NK-92 (cell line): ENCODE data around the gene PLCL1.

Source experiments
- DNase-seq: peaks from one replicate; lab custom pipeline; 2025; ENCODE audit not compliant: unreplicated experiment; lab: John Stamatoyannopoulos, UW

The PLCL1 gene

DNA sequence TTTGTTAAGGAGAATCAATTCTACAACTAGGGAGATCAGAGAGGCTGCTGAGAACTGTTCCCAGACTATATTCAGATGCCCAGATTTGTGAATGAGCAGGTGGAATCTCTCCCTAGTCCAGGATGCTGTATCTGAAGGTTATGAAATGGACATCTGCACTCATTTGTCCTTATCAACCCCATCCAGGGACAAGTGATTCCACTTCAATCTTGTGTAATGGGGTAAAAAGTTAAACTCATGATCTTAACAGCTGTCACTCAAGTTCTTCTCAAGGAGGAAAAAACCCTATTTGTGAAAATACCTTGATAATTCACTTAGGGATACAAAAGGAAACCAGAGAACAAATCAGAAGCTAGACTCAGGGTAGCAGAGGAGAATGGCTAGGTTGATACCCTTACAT lies 144.8 kb downstream of the PLCL1 start:
- DNase-seq: no peak

DNA sequence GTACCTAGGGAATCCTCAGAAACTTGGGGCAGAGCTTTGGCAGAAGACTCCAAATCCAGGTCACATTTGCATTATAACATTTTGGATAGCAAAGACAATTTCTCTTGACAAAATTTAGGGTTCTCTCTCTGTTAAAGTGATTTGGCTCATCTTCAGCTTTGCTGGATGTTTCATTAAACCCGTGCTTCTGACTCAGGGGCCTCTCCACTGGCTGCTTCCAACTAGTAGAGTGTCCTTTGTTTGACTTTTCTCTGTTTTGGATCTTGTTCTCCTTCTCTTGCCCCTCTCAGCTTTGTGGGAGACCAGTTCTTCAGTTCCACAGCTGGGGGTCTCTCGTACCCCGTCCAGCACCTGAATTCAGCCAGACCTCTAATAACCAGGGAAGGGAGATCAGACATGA lies 145.6 kb downstream of the PLCL1 start:
- no peak for DNase-seq

DNA sequence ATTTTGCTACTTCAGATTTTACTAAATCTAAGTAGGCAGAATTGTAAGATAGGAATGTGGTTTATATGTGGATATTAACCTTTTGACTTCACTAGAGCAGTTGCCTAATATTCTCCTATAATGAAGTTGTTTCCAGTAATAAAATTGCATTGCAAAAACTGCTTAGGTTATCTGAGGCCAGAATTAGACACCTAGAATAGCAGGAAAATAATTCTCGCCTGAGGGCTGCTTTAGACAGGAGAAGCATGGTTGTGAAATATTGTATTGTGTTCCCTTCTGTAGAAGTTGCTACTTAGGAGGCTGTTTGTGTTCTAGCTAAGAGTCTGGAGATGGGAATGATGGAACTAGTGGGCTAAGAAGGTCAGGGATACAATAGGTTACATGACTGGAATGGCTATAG lies 146.3 kb downstream of the PLCL1 start:
- no peak for DNase-seq

DNA sequence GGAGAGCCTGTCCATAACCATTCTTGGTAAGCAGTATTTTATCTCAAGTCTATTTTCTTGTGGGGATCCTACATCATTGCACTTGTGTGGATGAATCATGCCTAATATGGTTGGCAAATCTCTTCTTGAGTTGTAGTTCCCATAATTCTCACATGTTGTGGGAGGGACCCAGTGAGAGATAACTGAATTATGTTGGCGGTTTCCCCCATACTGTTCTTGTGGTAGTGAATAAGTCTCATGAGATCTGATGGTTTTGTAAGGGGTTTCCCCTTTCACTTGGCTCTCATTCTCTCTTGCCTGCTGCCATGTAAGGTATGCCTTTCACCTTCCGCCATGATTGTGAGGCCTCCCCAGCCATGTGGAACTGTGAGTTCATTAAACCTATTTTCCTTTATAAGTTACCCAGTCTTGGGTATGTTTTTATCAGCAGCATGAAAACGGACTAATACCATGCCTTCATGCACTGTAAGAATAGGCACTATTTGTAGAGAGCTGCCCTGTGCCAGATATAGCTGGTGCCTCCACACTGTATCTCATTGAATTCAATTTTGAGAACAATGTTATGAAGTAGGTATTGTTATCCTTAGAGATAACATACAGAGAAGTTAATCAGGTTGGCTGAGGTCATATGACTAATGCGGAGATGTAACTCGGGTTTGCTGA lies 148.3 kb downstream of the PLCL1 start:
- DNase-seq: no peak

DNA sequence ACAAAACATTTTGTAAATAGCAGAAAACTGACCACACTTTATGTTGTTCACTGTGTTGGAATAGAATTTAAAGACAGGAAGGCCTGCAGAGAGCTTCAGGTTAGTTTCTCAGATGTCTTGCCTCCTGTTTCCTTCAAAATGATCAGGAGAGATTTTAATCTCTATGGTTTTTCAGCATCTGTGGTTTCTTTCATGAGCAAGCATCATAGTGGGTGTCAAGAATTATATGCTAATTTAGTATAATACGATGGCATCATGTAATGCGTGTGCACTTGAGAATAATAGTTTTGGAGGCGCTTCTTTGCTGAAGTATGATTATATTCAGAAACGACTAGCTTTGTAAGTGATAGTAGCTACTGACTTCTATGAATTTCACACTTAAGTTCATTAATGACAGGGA lies 149.9 kb downstream of the PLCL1 start:
- no peak for DNase-seq

GRCh38 chr2:197958592-197959150 lies 154.3 kb downstream of the PLCL1 start:
- DNase-seq: no peak

DNA sequence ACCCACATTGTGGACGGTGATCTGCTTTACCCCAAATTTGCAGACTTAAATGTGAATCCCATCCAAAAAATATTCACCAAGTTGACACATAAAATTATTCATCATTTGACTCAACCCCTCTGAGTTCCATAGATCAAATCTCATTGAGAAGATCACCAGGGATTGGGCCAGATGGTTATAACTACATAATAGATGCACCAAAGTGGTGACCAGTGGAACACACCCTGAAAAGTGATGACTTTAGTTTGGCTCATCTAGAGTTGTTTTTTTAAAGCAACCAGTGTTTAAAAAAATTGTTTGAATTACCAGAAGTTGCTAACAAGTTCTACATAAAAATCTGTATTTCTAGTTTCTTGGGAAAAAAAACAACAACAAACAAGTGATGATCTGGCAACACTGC lies 155.0 kb downstream of the PLCL1 start:
- DNase-seq: no peak

DNA sequence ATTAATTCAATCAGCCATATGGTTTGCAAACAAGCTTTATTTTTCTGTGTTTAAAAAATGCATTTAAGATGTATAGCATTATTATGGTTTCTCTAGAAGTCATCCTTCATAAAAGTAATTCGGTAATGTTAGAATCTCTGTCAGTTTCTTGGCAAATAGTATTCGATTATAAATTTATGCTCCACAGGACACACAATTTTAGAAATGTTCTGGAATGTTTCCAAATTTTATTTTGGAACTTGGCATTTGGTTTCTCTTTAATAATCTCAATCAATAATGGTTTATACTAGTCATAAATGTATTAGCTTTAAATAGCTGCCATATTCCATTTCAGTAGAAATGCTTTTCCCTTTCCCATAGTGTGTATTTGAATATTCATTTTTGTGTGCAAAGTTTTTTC lies 156.4 kb downstream of the PLCL1 start:
- DNase-seq: no peak

GRCh38 chr2:197964720-197965119 lies 160.3 kb downstream of the PLCL1 start:
- DNase-seq: no peak

DNA sequence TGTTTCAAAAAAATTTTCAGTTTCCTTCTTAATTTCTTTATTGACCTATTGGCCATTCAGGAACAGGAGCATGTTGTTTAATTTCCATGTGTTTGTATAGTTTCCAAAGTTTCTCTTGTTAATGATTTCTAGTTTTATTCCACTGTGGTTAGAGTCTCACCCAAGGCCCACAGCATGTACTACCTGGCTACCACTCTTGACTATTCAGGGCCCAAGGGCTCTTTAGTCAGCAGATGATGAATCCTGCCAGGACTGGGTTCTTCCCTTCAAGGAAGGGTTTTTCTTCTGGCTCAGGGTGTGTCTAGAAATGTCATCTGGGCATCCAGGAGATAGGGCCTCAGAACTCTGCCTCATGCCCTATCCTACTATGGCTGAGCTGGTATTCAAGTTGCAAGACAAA lies 161.4 kb downstream of the PLCL1 start:
- DNase-seq: no peak

GRCh38 chr2:197969391-197969893 lies 165.0 kb downstream of the PLCL1 start:
- DNase-seq: no peak

GRCh38 chr2:197972061-197972460 lies 167.7 kb downstream of the PLCL1 start:
- no peak for DNase-seq

DNA sequence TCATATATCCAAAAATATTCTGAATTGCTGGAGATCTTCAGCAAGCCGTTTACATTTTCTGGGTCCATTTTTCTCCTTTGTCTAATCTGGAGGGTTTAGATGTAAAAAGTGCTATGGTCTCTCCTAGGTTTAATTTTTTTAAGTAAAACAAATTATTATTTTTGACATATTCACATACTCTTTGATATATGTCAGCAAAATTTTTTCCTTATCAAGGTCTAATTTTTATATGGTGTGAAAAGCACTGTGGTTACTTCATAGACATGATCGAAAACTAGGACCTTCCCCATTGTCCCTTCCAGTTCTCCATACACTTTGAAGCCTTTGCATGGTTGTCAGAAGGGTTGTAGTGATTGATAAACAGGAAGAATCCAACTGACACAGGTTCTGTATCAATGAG lies 168.2 kb downstream of the PLCL1 start:
- no peak for DNase-seq

GRCh38 chr2:197973772-197974171 lies 169.4 kb downstream of the PLCL1 start:
- no peak for DNase-seq

GRCh38 chr2:197975931-197976519 lies 171.6 kb downstream of the PLCL1 start:
- no peak for DNase-seq

DNA sequence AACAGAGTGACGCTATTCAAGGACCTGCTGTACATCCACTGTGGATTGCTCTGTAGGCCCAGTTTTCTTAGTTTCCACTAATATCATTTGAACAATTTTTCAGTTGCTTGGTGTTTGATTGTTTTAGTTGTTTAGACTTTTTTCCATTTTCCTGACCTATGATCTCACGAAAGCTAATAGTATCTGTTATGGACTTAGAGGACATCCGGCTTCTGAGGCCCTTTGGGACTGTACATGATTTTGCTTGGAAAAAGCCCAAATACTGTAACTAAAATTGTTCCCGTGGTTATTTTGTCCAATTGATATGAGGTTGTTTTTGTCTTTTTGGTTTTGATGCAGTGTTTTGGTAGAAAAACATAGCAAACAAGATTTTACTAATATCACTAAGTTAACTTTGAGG lies 174.6 kb downstream of the PLCL1 start:
- no peak for DNase-seq

- no peak for DNase-seq
Measured at GRCh38 chr2:197982565-197982964, 178.2 kb downstream of the PLCL1 start.

GRCh38 chr2:197985029-197985638 lies 180.7 kb downstream of the PLCL1 start:
- no peak for DNase-seq

DNA sequence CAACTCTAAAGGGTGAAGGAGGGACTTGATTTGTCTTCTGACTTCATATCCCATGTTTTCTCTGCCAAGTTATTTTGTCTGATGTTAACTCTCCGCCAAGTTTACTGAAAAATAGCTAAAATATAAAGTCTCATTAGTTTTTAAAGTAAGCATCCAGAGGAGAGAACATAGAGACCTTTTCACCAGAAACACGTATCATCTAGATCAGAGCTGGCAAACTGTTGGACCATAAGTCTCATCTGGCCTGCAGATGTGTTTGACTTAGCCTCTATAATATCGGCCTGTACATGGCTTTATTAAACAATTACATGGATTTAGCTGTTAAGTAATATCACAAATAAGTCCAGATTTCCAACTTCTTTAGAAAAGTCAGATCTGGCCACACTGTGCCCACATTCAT lies 182.6 kb downstream of the PLCL1 start:
- DNase-seq: no peak

- DNase-seq: no peak
Measured at GRCh38 chr2:197990356-197990755, 186.0 kb downstream of the PLCL1 start.

- no peak for DNase-seq
Measured at GRCh38 chr2:197992482-197993133, 188.2 kb downstream of the PLCL1 start.

- DNase-seq: no peak
Measured at GRCh38 chr2:197993363-197993762, 189.0 kb downstream of the PLCL1 start.
